Activated naive CD4-positive, alpha-beta T cell treated with anti-CD3 and anti-CD28 coated beads, Interleukin-2, amount 10 ng/mL, durations not matched to agents 7 days and 5 days (primary cell): ENCODE measurements around the gene MRE11.

Experiments
- CTCF ChIA-PET: fragments of 350-600 bp; sonication (Branson Sonifier 250); formaldehyde crosslinking; loops from one replicate; lab custom pipeline; 2021; ENCODE audit warnings: antibody characterized with exemption; lab: Charles Lee
- DNase-seq: peaks from one replicate; pipeline ENCODE4 v3.0.0-alpha.2; 2020
- H3K27ac Mint-ChIP-seq: one replicate; pipeline ENCODE4 v1.8.0; 2021; ENCODE audit warnings: mild to moderate bottlenecking, moderate library complexity, mixed read lengths
- H3K27me3 Mint-ChIP-seq: one replicate; pipeline ENCODE4 v1.8.0; 2021; ENCODE audit warnings: mild to moderate bottlenecking, mixed read lengths
- H3K36me3 Mint-ChIP-seq: one replicate; pipeline ENCODE4 v1.8.0; 2021; ENCODE audit warnings: mixed read lengths
- H3K4me1 Mint-ChIP-seq: one replicate; pipeline ENCODE4 v1.8.0; 2021; ENCODE audit warnings: mixed read lengths
- H3K4me3 Mint-ChIP-seq: one replicate; pipeline ENCODE4 v1.8.0; 2021; ENCODE audit warnings: mild to moderate bottlenecking, moderate library complexity, mixed read lengths
- H3K9me3 Mint-ChIP-seq: one replicate; pipeline ENCODE4 v1.8.0; 2021; ENCODE audit warnings: mixed read lengths

MRE11 gene

GRCh38 chr11:94493281-94494125, at the start of gene MRE11, which contains the start of gene ANKRD49:
TSS of gene MRE11 (minus strand) at chr11:94493844. CDS start at chr11:94492801, 1,043 bp downstream.
TSS of gene ANKRD49 (plus strand) at chr11:94493984. CDS start at chr11:94496694, 2,710 bp downstream.
- H3K27ac Mint-ChIP-seq, result peak within 1 kb of the TSS; percentile 95
- peak; percentile 98 for DNase-seq
- CTCF ChIA-PET, result interaction anchor here (1.1 kb wide), 1 partner anchor 11 kb away, joined by 4 read pairs; no protein-coding TSS in a partner anchor
- H3K4me1 Mint-ChIP-seq, result peaks cover 40% of the 10 kb centered on the region
- H3K36me3 Mint-ChIP-seq, result peaks cover 34% of the 10 kb centered on the region
- no peaks in the 10 kb centered on the region for H3K27me3 Mint-ChIP-seq
- peak within 1 kb of the TSS; percentile 96 for H3K4me3 Mint-ChIP-seq
- no peaks in the 10 kb centered on the region for H3K9me3 Mint-ChIP-seq

- Mint-ChIP-seq H3K9me3 (no peaks in the 10 kb centered on the region), H3K4me1 (peaks cover 11% of the 10 kb centered on the region), H3K27ac (no peak overlapping the region), H3K27me3 (peaks cover 22% of the 10 kb centered on the region), H3K4me3 (no peak overlapping the region), H3K36me3 (peaks cover 2% of the 10 kb centered on the region)
- CTCF ChIA-PET, result no interaction called here
- no peak for DNase-seq
Measured at GRCh38 chr11:94539420-94539819, 45.8 kb upstream of the MRE11 start.

- H3K9me3 Mint-ChIP-seq, result no peaks in the 10 kb centered on the region
- H3K27ac Mint-ChIP-seq, result no peak overlapping the region
- no peaks in the 10 kb centered on the region for H3K4me1 Mint-ChIP-seq
- no peaks in the 10 kb centered on the region for H3K36me3 Mint-ChIP-seq
- peaks cover 25% of the 10 kb centered on the region for H3K27me3 Mint-ChIP-seq
- CTCF ChIA-PET, result no interaction called here
- DNase-seq, result no peak
- no peak overlapping the region for H3K4me3 Mint-ChIP-seq
Measured at GRCh38 chr11:94537031-94537600, 43.5 kb upstream of the MRE11 start.

GRCh38 chr11:94536386-94536785, 42.7 kb upstream of the MRE11 start:
- H3K36me3 Mint-ChIP-seq, result no peaks in the 10 kb centered on the region
- H3K4me3 Mint-ChIP-seq, result no peak overlapping the region
- H3K9me3 Mint-ChIP-seq, result no peaks in the 10 kb centered on the region
- no peaks in the 10 kb centered on the region for H3K4me1 Mint-ChIP-seq
- no peak overlapping the region for H3K27ac Mint-ChIP-seq
- peaks cover 29% of the 10 kb centered on the region for H3K27me3 Mint-ChIP-seq
- CTCF ChIA-PET, result no interaction called here
- no peak for DNase-seq

DNA sequence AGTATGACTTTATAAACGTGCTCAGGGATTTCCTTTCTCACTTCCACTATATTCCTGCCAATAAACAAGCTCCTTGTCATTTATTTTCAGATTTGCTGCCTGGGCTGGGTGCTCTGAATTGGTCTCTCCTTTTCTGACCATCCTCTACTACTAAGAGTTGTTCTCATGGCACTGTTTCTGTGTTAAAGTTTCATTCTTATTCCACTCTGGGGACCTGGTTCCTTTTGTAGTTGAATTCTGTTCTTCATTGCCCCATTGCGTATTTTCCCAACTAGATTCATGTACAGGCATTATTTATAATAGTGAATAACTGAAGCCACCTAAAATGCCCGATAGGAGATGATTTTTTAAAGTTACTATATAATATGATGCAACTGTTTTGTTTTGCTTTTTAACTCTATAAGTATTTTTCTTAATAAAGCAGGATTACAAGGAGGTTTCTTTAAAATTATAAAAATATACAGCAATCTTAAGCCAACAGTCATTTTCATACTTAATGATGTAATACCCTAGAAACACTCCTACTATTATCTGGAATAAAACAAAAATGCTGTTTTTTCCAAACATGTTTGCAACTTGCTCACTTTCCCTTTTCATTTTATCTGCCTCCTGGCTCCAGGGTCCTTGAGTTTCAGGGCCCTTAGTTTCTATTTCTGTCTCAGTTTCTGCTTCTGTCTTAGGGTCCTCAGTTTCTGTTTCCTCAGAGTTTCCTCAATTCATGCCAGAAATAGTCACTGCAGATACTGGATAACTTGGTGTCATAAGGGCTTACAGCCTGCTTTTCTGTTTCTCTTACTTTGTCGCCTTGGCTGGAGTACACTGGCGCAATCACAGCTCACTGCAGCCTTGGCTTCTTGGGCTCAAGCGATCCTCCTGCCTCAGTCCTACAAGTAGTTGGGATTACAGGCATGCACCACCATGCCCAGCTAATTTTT, 40.3 kb upstream of the MRE11 start:
- DNase-seq, result no peak
- no peak overlapping the region for H3K4me3 Mint-ChIP-seq

DNA sequence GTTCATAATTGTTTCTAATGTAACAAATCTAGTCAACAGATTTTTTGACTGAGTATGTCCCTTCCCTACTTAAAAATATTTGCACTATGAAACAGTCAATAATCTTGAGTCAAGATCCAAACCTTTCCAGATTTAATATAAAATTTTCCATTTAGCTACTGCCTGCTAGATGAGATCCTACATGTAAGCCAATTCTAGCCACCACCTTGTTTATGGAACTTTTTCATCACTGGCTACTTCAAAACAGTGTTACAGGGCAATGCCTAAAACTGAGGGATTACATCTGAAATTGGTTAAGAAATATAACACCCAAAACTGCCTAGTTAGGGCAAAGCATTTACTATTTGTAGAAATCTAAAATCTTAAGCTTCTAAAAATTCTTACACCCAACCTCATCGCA, 39.6 kb upstream of the MRE11 start:
- DNase-seq, result no peak
- no peak overlapping the region for H3K27ac Mint-ChIP-seq
- no peaks in the 10 kb centered on the region for H3K4me1 Mint-ChIP-seq
- H3K4me3 Mint-ChIP-seq, result no peak overlapping the region
- H3K9me3 Mint-ChIP-seq, result no peaks in the 10 kb centered on the region
- peaks cover 30% of the 10 kb centered on the region for H3K27me3 Mint-ChIP-seq
- CTCF ChIA-PET, result interaction anchor here (0.6 to 1.0 kb wide), 3 partner anchors 12 to 69 kb away, joined by 3 to 5 read pairs (median 3); no protein-coding TSS in a partner anchor
- H3K36me3 Mint-ChIP-seq, result no peaks in the 10 kb centered on the region

More for the DNA sequence above, 40.3 kb upstream of the MRE11 start:
- CTCF ChIA-PET, result interaction anchor here (0.6 to 1.0 kb wide), 3 partner anchors 13 to 69 kb away, joined by 3 to 5 read pairs (median 3); no protein-coding TSS in a partner anchor
- peaks cover 30% of the 10 kb centered on the region for H3K27me3 Mint-ChIP-seq
- H3K4me1 Mint-ChIP-seq, result no peaks in the 10 kb centered on the region
- no peaks in the 10 kb centered on the region for H3K9me3 Mint-ChIP-seq
- no peaks in the 10 kb centered on the region for H3K36me3 Mint-ChIP-seq
- H3K27ac Mint-ChIP-seq, result no peak overlapping the region

- no peaks in the 10 kb centered on the region for H3K4me1 Mint-ChIP-seq
- DNase-seq, result no peak
- no peaks in the 10 kb centered on the region for H3K36me3 Mint-ChIP-seq
- CTCF ChIA-PET, result no interaction called here
- H3K9me3 Mint-ChIP-seq, result no peaks in the 10 kb centered on the region
- H3K27me3 Mint-ChIP-seq, result peaks cover 26% of the 10 kb centered on the region
- H3K27ac Mint-ChIP-seq, result no peak overlapping the region
- H3K4me3 Mint-ChIP-seq, result no peak overlapping the region
Measured at GRCh38 chr11:94532211-94532610, 38.6 kb upstream of the MRE11 start.

GRCh38 chr11:94528551-94528950, 34.9 kb upstream of the MRE11 start:
- CTCF ChIA-PET, result interaction anchor here (1.1 kb wide), 1 partner anchor 9 kb away, joined by 4 read pairs; no protein-coding TSS in a partner anchor
- peaks cover 35% of the 10 kb centered on the region for H3K27me3 Mint-ChIP-seq
- H3K4me1 Mint-ChIP-seq, result no peaks in the 10 kb centered on the region
- H3K9me3 Mint-ChIP-seq, result no peaks in the 10 kb centered on the region
- DNase-seq, result no peak
- no peaks in the 10 kb centered on the region for H3K36me3 Mint-ChIP-seq
- H3K4me3 Mint-ChIP-seq, result no peak overlapping the region
- H3K27ac Mint-ChIP-seq, result no peak overlapping the region

- CTCF ChIA-PET, result interaction anchor here (1.0 kb wide), 1 partner anchor 97 kb away, joined by 3 read pairs; no protein-coding TSS in a partner anchor
- Mint-ChIP-seq H3K36me3 (no peaks in the 10 kb centered on the region), H3K4me3 (no peak overlapping the region), H3K27me3 (peaks cover 34% of the 10 kb centered on the region), H3K27ac (no peak overlapping the region), H3K9me3 (no peaks in the 10 kb centered on the region), H3K4me1 (no peaks in the 10 kb centered on the region)
- DNase-seq, result no peak
Measured at GRCh38 chr11:94526645-94527438, 33.2 kb upstream of the MRE11 start.

DNA sequence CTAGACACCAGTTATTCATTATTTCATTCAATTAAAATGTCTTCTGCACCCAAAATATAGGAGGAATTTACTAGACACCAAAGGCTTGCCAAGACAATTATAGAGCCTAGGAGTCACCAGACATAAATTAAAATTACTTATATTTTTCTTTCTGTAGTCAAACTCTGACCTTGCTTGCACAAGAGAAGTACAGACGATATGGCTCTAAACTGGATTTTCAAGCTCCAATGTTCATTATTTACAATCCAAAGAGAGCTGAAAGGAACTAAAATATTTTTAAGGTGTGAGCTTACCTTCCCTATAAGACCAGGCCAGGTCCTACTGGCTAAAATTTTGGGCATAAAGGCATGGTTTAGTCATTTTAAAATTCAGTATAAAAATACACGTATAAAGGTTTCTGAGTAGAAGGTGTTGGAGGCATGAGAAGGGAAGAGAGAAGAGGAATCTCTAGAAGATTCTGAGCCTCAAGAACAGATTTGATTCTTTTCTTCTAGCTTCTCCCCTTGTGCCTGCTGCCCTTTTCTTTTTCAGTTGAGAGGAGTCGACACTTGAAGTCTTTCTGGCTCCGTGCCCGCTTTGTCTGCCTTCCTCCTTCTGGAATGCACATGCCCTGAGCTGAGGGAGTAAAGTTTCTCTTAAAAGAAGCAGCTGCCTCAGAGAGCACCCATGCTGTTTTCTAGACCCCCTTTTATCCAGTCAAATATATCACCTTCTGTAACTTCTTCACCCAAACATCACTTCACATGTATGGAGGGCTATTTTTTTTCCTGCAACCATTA, 32.1 kb upstream of the MRE11 start:
- H3K27me3 Mint-ChIP-seq, result peaks cover 26% of the 10 kb centered on the region
- CTCF ChIA-PET, result interaction anchor here (0.8 to 1.0 kb wide), 2 partner anchors 98 to 372 kb away, joined by 3 read pairs; no protein-coding TSS in a partner anchor
- H3K27ac Mint-ChIP-seq, result no peak overlapping the region
- no peaks in the 10 kb centered on the region for H3K9me3 Mint-ChIP-seq
- no peak for DNase-seq
- no peak overlapping the region for H3K4me3 Mint-ChIP-seq
- H3K36me3 Mint-ChIP-seq, result no peaks in the 10 kb centered on the region
- no peaks in the 10 kb centered on the region for H3K4me1 Mint-ChIP-seq

GRCh38 chr11:94524341-94524740, 30.7 kb upstream of the MRE11 start:
- no peaks in the 10 kb centered on the region for H3K9me3 Mint-ChIP-seq
- DNase-seq, result no peak
- no peaks in the 10 kb centered on the region for H3K36me3 Mint-ChIP-seq
- H3K4me1 Mint-ChIP-seq, result no peaks in the 10 kb centered on the region
- no peak overlapping the region for H3K27ac Mint-ChIP-seq
- no peak overlapping the region for H3K4me3 Mint-ChIP-seq
- CTCF ChIA-PET, result interaction anchor here (1.6 kb wide), 1 partner anchor 628 kb away, joined by 3 read pairs; no protein-coding TSS in a partner anchor
- peaks cover 26% of the 10 kb centered on the region for H3K27me3 Mint-ChIP-seq

DNA sequence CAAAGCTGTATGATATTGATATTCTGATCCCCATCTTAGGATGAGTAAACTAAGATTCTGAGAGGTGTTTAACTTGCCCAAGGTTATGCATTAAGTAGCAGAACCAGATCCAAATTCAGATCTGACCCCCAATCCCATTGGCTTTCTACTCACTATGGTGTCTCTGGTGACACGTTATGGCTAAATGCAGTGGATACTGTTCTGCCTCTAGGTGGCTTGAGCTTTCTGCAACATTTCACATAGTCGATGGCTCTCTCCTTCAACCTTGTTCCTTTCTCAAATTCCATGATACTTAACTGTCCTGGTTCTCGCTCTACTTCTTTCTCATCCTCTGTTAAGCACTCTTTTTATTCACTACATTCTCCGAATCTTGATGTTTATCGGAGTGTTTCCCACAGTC, 28.0 kb upstream of the MRE11 start:
- Mint-ChIP-seq H3K27me3 (peaks cover 16% of the 10 kb centered on the region), H3K4me3 (no peak overlapping the region), H3K4me1 (no peaks in the 10 kb centered on the region), H3K36me3 (no peaks in the 10 kb centered on the region), H3K27ac (no peak overlapping the region), H3K9me3 (no peaks in the 10 kb centered on the region)
- CTCF ChIA-PET, result interaction anchor here (0.8 to 1.2 kb wide), 6 partner anchors 10 to 626 kb away, joined by 3 to 4 read pairs (median 3); no protein-coding TSS in a partner anchor
- DNase-seq, result no peak
